ENCODE results near the gene HIVEP1.
A peak's percentile ranks its signal among the peaks of the same experiment; 100 is the strongest.

Gene HIVEP1

DNA sequence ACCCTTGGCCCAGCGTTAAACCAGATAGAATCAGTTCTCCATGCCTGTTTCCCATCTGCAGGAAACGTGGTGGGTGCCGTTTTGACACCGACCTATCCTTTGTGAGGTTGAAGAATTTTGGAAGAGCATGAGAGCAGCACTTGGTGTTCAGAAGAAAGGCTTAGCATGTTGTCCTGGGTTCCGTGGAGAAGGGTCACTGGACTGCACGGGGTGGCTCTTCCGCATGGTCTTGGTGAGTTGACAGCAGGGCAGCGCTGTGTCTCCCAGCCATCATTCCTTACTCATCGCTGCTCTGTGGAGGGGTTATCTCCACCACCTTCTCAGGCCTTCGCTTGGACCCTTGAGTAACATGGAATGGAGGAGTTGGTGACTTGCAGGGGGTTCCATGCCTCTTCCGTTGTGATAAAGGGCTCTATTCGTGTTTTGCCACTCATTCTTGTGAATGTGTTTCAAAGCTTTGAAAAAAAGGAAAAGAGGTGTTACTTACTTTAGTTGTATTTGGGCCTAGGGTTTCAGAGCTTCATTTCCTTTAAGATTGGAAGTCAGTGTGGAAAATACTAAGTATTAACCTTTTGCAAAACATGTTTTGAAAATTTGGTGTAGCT lies 8.2 kb downstream of the HIVEP1 start:
- no peak for DNase-seq

DNA sequence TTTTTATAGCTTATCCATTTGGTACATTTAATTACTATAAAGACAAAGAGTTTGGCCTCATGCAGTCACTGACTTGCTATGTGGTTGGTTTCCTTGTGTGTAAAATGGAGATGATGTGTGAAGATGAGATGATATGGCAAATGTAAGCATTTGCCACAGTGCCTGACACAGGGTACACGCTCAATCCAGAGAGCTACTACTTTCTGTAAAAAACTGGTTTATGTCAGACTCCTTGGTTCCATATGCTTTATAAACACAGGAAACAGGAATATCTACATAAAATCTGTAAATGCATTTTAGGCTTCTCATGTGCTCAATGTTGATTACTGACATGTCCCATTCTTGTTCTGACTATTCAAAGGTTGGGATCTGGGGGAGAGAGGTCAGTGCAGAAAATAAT lies 10.4 kb downstream of the HIVEP1 start:
- no peak for DNase-seq

DNA sequence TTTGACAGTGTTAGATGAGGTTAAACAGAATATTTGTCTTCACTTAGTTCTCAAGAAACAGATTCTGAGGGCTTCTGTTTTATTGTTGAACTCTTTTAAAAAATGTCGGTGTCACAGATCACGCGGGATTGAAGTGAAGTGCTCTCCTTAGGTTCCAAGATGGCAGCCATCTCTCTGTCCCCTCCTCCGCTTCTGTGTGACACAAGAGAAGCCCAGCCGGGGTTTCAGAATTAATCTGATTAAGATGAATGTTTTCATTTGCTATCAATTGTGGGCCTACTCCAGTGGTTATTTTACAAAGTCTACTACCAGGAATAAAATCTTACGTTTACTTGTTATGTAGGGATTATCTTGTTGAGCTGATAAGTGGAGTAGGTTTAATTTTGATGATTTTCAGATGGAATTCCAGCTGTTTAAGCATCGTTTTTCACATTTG lies 10.9 kb downstream of the HIVEP1 start:
- DNase-seq: no peak

DNA sequence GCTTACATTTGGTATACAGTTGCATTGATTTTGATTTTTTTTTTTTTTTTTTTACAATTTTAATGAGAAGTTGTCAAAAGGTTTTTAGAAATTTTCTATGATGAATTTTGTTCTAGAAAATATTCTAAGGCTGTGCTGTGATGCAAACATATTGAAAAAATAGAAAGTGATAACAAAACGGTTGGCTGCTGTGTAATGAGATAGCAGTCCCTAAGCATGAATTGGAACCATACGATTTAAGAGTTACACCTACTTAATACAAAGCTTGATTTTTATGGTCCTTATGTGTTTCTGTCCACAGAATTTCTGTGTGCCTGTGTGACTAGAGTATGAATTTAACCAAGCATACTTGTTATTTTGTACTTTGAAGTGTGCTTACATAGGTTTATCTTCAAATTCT lies 12.1 kb downstream of the HIVEP1 start:
- DNase-seq: no peak

DNA sequence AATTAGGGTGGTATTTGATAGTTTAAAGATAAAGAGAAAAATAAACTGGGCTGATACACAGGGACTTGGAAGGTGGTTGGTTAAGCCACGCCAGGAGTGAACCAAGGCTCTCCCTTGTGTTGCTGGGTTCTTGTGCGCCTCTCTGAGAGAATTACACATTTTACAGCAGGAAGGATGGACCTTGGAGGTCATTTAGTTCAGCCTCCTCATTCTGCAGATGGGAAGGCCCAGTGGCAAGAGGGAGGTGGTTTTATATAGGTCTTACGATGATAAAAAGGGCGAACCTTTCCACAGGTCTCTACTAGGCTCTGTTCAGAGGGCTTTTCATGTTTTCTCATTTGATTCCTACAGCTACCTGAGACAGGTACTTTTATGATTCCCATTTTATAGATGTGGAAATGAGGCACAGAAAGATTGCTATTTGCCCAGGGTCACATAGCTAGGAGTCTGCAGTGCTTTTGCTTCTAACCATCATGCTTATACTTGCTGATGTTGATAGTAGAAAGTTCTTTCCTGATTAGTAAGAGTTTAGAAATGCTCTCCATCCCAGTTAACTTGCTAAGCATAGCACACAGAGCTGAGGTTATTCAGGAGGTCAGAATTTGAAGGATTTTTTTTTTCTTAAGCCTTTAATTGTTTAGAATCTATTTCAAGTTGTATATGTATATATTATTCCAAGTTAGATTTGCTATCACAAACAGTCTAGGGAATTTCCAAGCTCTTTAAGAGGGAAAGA lies 12.8 kb downstream of the HIVEP1 start:
- DNase-seq: no peak

DNA sequence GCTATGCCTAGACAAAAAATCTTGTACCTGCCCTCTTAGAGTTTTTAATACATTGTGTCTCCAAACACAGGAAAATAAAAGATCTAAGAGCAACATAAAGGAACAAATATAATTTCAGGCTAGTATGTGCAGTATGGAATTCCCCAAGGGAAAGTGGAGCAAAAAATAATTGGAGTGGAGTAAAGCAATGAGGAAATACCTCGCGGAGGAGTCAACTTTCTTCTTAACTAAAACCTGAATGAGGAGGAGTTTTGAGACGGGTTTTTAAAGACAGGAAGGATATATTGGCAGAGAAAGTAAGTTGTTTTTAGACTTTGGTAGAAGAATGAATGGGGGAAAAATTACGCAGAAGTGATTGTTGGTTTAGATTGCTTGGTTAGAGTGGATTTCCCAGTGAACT lies 14.0 kb downstream of the HIVEP1 start:
- DNase-seq: no peak

DNA sequence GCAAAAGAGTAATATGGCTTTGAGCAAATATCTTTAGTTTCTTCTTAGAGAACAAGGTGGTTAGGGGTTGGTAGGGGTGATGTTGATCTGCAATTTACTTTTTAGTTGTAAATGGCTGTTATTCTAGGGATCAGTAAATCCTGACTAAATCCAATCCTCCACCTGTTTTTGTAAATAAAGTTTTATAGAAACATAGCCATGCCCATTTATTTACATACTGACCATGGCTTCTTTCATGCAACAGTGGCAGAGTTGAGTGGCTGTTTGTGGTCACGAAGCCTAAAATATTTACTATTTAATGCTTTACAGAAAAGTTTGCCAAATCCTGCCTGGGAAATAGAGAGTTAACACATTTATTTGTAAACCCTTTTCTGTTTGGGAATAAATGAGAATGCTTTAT lies 14.7 kb downstream of the HIVEP1 start:
- DNase-seq: no peak

DNA sequence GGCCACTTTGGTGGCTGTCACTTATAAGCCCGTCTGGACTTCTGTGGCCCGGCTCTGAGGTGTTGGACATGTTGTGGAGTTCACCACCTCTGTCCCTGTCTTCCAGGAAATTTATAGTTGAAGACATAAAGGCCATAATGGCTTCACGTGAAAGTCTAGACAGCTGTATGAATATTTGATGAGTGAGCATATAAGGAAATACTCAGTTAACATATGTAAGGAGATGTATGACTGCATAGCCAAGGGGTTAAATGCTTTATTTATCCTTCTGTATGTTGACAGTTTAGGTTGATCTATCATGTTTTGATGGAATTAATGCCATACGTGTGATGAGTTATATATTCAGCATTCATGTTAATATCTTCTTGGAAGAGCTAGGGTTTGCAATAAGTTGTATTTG lies 16.1 kb downstream of the HIVEP1 start:
- no peak for DNase-seq

DNA sequence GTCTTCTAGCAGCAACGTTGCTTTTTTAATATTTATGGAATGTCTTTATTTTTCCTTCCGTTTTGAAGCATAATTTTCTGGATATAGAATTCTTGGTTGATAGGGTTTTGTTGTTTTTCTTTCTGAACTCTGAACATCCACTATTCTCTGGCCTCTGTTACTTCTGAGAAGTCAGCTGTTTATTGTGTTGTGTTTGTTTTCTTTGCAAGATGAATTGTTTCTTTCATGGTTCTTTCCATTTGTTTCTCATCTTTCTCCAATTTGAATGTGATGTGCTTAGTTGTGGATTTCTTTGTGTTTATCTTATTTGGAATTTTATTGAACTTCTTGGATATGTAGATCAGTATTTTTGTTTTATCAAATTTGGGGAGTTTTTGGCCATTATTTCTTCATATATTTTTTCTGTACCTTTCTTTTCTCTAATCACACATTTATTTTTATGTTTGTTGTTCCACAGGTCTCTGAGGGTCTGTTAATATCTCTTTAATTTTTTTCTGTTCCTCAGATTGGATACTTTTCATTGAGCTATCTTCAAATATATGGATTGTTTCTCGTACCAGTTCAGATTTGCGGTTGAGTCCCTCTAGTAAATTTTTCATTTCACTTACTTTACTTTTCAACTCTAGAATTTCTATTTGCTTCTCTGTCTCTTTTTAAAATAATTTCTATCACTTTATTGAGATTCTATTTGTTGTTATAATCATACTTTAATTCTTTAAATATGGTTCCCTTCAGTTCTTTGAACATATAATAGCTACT lies 18.0 kb downstream of the HIVEP1 start:
- no peak for DNase-seq

DNA sequence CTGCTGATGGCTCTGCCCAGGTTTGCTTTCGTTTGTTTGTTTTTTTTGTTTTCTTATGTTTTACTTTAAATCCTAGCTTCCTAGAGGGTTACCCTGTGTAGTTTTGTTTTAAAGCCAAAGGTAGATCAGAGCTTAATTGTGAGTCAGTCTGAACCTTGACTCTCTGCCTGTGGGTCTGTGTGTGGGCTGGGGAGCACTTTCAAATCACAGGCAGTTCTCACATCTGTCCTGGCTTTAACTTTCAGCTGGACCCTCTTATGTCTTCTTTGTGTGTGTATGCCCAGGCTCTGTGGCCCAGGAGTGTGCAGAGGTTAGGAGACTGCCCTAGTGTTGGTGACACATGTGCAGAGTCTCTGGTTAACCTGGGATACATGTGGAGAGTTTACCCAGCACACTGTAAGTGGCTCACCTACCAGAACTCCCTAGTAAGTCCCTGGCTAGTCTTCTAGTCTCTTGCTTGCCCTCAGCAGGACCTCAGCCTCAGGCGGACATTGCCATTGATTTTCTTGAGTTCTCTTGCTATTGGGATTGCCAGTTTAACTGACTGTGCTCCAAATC lies 19.0 kb downstream of the HIVEP1 start:
- DNase-seq: no peak

DNA sequence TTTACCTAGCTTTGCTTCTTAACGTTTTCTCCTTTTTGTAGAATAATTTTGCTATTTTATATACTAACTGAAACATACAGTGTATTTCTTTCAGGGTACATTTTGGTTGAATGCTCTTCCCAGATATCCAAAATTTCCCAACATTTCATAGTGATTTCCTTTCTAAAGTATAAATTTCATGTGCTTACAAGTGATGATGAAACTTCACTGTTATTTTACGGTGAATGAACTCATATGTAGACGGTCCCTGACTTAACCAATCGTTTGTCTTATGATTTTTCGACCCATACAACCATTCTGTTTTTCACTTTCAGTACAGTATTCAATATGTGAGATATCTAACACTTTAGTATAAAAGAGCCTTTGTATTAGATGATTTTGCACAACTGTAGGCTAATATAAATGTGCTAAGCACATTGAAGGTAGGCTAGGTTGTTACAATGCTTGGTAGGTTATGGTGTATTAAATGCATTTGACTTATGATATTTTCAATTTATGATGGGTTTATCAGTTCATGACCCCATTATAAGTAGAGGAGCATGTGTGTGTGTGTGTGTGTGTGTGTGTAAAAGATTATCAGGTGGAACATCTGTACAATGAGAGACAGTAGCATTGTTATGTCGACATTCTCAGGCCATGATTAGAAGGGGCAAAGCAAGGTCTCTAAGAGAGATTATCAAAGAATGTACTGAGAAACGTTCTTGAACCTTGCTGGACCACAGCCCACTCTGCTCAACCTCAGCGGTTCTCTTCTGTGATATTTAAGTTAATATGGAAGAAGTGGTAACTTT lies 20.9 kb downstream of the HIVEP1 start:
- DNase-seq: no peak

DNA sequence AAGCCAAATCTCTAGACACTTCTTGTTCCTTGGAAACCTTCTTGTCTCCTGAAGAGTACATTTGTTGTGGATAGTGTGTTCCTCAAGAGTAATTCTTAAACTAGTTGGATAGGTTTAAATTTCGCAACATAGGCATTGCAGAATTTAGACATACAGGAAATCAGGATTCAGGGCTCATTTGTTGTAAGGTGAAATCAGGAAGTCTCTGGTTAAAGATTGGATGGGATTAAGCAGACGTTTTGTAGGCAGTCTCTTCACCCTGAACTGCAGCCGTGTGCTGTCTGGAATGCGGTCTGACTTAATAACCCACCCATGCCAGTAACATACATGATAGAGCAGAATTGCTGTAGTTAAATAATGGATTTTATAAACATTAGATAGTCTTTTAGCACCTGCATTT lies 21.7 kb downstream of the HIVEP1 start:
- DNase-seq: peak; percentile 64 to 71

DNA sequence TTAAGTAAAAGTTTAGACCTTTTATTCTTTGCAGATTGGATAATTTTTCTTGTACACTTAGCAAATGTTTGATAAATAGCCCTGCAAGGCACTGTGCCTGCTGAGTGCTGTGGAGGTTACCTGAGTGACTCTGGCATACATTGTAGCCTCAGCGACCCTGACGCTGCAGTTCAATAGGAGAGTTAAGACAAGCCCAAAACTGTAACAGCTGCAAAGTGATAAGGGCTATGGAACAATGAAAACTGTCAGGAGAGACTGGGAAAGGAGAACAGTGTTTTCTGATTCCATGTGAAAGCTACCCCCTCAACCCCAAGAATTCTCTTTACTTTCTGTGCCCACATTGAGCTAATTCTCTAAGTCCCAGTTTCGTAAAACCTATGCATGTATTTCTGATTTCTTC lies 22.2 kb downstream of the HIVEP1 start:
- no peak for DNase-seq

DNA sequence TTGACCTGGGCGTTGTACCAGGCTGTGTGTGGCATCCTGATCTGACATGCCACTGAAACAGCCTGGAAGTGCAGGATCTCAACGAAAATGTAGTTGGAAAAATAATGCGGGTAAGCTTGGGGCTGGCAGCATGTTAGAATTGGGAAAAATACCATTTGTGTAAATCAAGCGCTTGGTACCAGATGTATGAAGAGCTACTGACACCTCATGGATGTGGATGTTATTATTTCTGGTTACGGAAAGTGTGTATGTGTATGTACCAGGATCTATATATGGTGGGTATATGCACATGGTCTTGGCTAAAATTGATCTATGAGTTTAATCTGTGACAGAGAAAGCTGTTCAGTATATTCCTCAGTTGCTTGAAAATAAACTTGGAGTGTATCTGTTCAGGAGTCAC lies 22.7 kb downstream of the HIVEP1 start:
- no peak for DNase-seq

DNA sequence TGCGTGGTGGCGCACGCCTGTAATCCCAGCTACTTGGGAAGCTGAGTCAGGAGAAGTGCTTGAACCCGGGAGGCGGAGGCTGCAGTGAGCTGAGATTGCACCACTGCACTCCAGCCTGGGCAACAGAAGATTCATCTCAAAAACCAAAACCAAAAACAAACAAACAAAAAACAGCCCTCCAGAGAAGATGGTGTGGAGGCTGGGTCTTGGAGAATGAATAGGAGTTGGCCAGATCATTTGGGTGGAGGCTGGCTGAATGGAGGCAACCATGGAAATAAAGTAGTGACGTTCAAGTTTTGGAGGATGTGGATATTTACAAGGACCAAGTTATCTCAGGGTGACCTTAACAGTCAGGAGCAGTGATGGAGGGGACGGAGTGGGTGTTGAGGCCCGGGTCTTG lies 24.7 kb downstream of the HIVEP1 start:
- no peak for DNase-seq

DNA sequence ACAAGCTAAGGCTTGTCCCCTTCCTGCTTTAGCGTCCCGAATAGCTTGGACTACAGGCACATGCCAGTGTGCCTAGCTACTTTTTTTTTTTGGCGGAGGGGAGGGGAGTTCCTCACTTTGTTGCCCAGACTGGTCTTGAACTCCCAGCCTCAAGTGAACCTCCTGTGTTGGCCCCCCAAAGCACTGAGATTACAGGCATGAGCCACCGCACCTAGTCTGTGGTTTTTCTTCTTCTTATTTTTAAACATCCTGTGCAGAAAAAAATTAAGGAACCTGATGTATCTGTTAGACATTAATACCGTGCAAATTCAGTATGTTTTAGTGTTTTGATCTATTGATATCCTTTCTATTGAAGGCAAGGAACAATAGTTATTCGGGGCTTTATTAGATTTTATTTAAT lies 25.7 kb downstream of the HIVEP1 start:
- DNase-seq: peak in 1 of 2 experiments; percentile 17

DNA sequence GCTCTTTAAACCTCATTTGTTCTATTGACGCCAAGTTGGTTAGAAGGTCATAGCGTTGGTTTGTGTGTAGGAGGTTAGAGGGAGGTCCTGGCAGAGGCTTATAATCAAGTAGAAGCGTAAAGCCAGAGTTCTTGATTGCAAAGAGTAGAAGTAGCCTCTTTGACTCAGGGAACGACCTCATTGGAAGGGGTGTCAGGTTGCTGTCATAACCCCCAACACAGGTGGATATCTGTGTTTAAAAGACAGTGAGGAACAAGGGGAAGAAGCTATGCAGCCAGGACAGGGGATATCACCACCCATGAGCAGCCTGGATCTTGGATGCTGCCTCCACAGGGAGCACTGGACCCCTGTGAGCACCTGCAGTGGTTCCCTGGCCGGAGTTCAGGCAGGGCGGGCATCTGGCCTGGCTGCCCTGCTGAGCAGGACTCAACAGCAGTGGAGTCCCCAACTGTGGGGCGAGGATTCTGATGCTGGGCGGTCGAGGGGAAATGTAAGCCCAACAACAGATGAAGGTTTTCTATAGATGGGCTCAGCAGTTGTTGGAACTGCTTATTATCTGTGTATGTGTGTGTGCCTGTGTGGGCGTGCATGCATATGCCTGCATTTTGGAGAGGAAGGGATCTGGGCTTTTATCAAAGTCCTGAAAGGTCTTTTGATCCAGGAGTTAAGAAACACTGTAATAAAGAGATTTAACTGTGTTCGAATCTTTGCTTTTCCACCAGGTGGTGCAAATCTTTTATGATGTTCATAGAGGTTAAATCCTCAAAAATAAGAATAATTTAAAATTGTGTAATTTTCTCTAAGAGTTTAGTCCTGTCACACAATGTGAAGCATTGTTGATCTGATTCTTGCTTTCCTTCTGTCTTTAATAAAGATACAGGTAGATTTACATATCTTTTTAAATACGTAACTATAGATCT lies 27.7 kb downstream of the HIVEP1 start:
- DNase-seq: no peak

DNA sequence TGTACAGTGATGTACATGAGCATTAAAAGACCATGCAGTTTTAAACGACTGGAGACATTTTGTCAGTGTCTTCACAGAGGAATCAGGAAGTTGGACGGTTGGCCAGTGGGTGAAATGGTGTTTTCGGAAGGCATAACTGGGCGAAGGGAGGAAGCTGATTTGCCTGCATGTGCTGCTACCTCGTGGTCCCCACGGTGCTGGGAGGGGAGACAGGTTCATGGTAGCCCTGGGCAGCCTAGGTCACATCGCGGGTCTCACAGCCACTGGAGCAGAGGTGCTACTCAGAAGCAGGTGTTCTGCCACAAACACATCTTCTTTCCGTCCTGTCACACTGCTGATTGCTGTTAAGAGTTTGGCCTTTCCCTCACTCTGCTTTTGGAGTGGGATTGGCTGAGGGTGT lies 35.2 kb downstream of the HIVEP1 start:
- no peak for DNase-seq

DNA sequence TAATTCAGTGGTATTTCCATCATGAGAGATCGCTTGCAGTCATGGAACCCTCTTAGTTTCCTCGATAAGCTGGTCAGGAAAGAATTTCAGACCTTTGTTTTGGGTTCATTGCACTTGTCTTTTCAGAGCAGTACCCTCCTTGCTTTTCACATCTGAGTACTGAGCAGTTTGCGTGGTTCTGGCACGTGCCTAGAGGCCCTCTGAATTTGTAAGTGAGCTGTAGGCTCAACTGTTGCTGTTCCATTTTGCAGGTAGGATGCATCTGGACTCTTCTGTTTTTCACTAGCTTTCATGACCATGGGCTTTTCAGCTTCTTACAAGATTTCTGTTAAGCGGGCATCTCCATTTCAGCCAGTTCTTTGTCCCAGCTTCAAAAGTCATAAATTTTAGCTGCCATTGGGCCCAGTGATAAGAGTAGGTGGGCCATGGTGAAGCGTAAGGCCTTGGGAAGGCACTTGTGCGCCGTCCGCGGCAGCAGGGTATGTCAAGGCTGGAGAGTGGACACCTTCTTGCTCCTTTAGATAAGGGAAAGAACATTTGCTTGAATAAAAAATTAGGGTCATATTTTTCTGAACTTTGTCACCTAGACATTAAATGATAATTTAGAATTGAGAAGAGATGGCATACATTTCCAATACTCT lies 35.8 kb downstream of the HIVEP1 start:
- DNase-seq: no peak

DNA sequence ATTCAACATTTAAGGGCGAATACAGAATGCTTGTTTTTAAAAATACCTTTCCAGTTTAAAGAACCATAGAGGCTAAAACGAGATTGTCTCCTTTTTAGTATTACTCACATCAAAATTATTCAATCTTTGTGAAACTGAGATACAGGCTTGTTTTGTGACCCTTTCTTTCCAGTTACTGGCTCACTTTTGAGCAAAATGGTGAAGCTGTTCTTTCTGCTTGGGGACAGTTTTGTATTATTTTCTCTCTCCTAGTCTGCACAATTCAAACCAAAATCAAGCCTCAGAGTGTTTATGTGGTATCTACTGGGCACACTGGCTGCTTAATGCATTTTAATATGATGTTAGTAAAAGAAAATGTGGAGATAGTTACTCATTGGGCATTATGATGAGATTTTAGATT lies 36.5 kb downstream of the HIVEP1 start:
- no peak for DNase-seq

DNA sequence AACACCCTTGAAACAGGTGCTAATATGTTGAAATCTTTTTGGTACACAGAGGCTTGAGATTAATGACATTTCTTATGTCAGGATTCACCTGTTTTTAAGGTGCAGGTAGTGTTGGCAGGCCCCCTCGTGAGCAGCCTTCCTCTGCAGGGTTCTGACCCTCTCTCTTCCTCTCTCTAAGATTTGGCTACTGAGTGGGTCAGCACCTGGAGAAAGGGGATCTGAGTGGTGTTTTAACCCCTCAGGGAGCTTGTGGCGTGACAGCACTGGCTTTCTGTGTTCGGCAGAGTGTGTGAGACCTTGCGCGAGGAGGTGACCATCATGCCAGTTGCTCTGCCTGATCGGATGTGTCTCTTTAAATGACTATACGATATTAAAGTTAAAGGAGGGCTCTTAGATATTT lies 37.1 kb downstream of the HIVEP1 start:
- no peak for DNase-seq
